ENCODE results near the gene KRTAP10-11.
"Not testable (repeated sequence)": the region's sequence is repeated elsewhere in the genome, so short reads cannot be mapped to it uniquely, and the experiment has no call there.

KRTAP10-11 gene

GRCh38 chr21:44615466-44615865, 30.7 kb upstream of the KRTAP10-11 start:
- peak in 1 of 2 experiments; percentile 31 for DNase-seq

DNA sequence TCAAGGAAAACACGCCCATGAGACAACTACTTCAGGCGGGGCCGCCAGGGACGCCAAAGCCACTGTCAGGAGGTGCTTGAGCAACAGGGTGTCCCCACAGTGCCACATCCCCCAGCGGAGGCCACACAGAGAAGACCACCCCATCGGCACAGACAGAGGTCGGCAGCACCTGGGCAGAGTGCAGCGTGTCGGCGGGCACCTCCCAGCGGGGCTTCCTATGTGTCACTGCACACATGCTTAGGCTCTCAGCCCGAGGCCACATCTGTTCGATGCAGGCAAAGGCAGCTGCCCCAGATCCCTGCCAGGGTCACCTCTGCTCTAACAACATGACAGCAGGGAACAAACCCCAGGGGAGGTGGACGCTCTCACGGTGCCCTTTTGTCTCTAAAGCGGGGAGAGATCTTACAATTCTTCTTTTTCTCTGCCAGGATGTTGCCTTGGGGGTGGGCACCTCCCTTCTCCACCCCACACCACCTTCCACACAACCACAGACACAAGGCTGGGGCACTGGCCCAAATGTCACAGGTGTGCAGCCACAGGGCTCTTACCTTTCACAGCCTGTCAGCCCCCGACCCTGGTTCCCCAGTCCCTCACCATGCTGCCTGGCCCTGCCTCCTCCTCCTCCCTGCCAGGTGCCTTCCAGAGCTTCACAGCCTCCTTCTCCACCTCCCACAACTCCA, 30.2 kb upstream of the KRTAP10-11 start:
- peak; percentile 74 to 91 for DNase-seq

GRCh38 chr21:44616591-44616926, 29.7 kb upstream of the KRTAP10-11 start:
- DNase-seq: no peak

DNA sequence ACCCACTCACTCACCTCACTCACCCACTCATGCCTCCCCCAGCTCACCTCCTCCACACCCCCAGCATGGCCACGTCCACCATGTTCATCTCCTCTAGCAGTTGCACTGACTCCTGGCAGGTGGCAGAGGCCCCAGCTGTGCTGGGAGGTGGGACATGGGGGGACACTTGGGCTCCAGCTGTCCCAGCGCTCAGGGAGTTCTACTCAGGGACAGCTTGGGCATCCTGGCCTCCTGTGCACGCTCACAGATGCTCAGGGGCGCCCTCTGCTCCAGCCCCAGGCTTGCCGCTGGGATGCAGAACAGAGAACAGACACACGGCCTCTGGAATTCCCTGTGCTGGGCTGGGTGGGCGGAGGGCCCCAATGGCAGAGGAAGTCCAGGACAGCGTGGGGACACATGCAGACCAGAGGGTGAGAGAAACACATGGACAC, 29.1 kb upstream of the KRTAP10-11 start:
- DNase-seq: peak; percentile 75 to 91

DNA sequence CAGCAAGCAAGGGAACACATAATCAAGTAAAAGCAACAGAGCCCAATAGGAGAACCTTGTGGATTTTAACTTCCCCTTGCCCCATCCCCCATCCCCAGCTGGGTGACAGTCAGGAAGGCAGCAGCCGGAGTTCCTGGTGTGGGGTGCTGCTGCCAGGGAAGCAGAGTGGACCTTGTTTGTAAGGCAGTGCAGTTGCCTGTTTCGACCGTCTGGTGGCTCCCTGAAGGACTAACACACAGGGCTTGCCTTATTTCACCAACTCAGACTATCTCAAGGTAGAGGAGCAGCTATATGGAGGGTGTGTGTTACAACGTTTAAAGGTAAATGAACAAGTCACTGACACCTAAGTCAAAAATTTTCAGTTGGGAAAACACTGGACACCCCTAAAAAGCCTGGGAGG, 27.7 kb upstream of the KRTAP10-11 start:
- no peak for DNase-seq

DNA sequence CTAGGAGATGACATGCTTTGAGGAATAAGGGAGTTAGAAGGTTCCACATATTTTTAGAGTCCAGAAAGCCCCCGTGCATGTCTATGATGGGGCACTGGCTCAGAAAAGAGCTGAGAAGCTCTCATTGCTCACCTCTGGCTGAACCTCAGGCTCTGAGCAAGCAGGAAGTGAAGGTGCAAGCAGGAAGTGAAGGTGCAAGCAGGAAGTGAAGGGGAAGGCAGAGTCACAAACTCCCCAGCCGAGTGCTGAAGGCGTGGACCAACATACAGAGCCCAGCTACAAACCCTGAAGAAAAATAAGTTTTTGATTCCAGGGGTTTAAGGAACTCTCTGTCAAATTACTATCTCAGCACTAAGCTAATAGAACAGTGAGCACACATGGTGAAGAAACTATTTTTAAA, 27.3 kb upstream of the KRTAP10-11 start:
- no peak for DNase-seq

- DNase-seq: no peak
Measured at GRCh38 chr21:44619886-44620285, 26.3 kb upstream of the KRTAP10-11 start.

GRCh38 chr21:44623575-44623974, 22.6 kb upstream of the KRTAP10-11 start:
- no peak for DNase-seq

DNA sequence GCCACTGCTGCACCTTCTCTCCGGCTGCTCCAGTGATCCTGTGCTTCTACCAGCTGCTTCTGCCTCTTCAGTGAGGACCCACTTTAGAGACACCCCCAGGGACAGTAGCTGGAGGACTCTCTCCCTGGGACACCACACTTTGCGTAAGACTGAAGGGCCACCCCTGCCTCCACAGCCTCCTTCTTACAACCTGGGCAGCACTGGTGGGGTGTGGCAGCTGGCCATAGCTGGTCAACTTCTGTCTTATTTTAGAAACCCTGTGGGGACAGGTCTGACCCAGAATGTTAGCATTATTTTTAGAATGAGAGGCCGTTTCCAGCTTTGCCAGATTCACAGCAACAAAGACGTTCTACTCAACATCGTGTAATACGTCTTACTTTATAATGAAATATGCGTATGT, 20.5 kb upstream of the KRTAP10-11 start:
- DNase-seq: no peak

GRCh38 chr21:44626262-44626661, 20.0 kb upstream of the KRTAP10-11 start:
- no peak for DNase-seq

DNA sequence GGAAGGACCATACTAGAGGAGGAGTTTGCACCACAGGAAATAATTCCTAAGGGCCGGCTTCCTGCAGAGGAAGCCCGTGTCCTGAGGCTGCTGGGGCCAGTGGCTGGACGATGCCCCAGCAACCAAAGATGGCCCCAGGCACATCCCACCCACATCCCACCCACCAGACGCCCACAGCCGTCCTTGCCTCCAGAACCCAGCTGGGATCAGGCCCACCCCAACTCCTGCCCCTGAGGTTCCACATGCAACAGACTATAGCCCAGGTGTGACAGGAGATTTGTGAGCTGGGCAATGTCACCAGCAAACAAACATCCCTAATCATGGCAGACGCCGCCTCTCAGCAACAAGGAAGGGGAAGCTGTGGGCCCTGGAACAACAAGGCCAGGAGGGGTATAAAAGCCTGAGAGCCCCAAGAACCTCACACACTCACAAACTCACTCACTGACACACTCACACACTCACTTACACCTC, 19.5 kb upstream of the KRTAP10-11 start, which contains the start of gene KRTAP10-9:
Gene KRTAP10-9 (plus strand): TSS at position 421 of the 471 bp plus-strand sequence. CDS start 79 bp downstream, outside the sequence.
- no peak for DNase-seq

GRCh38 chr21:44627181-44627822, 18.9 kb upstream of the KRTAP10-11 start:
- DNase-seq: not testable (repeated sequence)

DNA sequence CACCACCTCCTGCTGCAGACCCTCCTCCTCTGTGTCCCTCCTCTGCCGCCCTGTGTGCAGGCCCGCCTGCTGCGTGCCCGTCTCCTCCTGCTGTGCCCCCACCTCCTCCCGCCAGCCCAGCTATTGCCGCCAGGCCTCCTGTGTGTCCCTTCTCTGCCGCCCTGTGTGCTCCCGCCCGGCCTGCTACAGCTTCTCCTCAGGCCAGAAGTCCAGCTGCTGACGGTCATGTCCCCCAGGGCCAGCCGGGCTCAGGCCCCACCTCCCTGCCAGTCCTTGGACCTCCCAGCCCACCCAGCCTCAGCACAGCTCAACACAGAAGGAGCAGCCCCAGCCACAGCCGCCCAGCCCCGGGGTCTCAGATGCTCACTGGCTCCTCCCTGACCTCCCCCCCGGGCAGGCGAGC, 18.4 kb upstream of the KRTAP10-11 start:
- DNase-seq: not testable (repeated sequence)

- no peak for DNase-seq
Measured at GRCh38 chr21:44628707-44629391, 17.4 kb upstream of the KRTAP10-11 start.

GRCh38 chr21:44630440-44630839, 15.8 kb upstream of the KRTAP10-11 start:
- DNase-seq: no peak

- no peak for DNase-seq
Measured at GRCh38 chr21:44632067-44632466, 14.1 kb upstream of the KRTAP10-11 start.

- DNase-seq: no peak
Measured at GRCh38 chr21:44636209-44637017, 9.8 kb upstream of the KRTAP10-11 start.

- peak; percentile 8 to 64 for DNase-seq
Measured at GRCh38 chr21:44637018-44637850, 9.0 kb upstream of the KRTAP10-11 start, which contains the start of gene KRTAP10-10. TSS of gene KRTAP10-10 (plus strand) at chr21:44637356. CDS start at chr21:44637418, 62 bp downstream.

DNA sequence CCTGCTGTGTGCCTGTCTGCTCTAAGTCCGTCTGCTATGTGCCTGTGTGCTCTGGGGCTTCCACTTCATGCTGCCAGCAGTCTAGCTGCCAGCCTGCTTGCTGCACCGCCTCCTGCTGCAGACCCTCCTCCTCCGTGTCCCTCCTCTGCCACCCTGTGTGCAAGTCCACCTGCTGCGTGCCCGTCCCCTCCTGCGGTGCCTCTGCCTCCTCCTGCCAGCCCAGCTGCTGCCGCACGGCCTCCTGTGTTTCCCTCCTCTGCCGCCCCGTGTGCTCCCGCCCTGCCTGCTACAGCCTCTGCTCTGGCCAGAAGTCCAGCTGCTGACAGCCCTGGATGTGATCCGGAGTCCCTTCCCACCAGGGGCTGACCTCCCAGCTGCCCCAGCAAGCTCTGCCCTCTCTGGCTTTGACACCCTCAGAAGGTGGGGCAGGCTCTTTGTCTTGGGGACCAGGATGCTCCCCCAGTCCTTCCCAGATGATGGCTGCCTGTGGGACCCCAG, 8.3 kb upstream of the KRTAP10-11 start:
- not testable (repeated sequence) for DNase-seq

DNA sequence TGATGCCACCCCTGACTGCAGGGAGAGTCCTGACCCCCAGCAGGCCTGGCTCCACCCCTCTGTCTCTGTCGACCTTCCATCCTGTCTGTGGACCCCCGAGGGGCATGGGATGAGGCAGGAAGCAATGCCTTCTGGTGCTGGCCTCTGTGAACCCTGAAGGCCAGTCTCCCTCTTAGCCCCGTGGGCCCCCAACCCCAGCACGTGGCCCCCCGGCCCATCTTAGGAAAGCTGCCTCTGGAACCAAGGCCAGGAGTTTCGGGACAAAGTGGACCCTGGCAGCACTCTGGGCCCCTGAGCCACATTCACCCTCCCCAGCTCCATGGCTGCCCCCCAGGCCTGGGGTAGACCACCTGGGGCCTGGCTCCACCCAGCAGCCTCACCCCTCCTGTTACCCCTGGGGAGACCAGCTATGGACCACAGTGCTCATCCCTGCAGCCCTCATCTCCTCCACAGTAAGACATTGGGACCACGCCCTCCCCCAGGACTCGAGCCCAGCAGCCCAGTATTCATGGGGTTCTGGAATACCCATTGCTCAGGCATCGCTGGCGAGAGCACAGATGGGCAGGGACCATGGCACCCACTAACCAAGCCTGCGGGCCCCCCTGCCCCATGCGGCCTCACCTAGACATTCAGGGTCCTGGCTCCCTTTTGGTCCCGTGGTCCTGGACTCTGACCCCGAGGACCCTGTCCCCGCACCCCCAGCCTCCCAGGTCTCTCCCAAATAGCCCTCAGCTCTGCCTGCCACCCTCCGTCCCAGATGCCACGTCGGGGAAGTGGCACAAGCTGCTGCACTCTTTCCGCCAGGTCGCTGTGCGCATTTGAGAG, 7.5 kb upstream of the KRTAP10-11 start:
- DNase-seq: not testable (repeated sequence)

DNA sequence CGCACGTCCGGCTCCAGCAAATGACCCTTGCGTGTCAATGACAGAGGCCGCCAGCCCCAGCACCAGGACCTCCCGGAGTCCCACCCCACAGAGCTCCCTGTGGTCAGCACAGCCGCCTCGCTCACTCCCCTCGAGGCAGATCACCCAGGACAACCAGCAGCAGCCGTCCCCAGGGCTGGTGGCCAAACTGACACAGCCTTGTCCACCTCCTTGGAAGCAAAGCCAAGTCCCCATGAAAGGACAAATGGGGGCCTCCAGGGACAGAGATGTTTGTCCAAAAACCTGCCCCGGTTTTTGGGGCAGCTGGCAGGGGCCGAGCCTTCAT, 6.9 kb upstream of the KRTAP10-11 start:
- DNase-seq: no peak
